Measurements from ENCODE around the gene SPECC1. TPM values are rescaled to one million over a fixed set of nuclear protein-coding genes. Genes with fewer than 3 reads are reported as not detected.

Gene SPECC1
- total and polyA plus RNA-seq, 10 of the 15 experiments (the other 5 are each of a cell fraction or from before 2014, with no cell fraction given), result 6.4 to 40.6 (median 23.9) TPM

GRCh38 chr17:20179041-20179440 is 169.9 kb downstream of the SPECC1 start:
- Histone ChIP-seq H3K4me2 (ENCODE audit: control insufficient read depth, insufficient read depth) (no peak overlapping the region), H3K9me3 (replicated peaks; ENCODE audit: control insufficient read depth, insufficient read depth, low read length) (no peaks in the 10 kb centered on the region), H2AFZ (ENCODE audit: control insufficient read depth, low read depth, low read length) (no peak overlapping the region), H4K20me1 (ENCODE audit: control insufficient read depth, insufficient read depth) (no peaks in the 10 kb centered on the region), H3K36me3 (ENCODE audit: control insufficient read depth in 2 of 2, insufficient read depth in 2 of 2, low read length in 1 of 2) (no peaks in the 10 kb centered on the region), H3K79me2 (ENCODE audit: control insufficient read depth, insufficient read depth, low read length) (peaks cover 1% of the 10 kb centered on the region; the same call in 1 of the 2 replicates), H3K27ac (ENCODE audit: control insufficient read depth, insufficient read depth) (no peak overlapping the region), H3K4me3 (no peak overlapping the region), H3K27me3 (replicated peaks in 1 of 2; ENCODE audit: control insufficient read depth in 2 of 2, insufficient read depth in 2 of 2, low read length in 1 of 2) (no peaks in the 10 kb centered on the region), H3K4me1 (ENCODE audit: control insufficient read depth, insufficient read depth, low read length) (peaks cover 3% of the 10 kb centered on the region), H3K9ac (ENCODE audit: control insufficient read depth, insufficient read depth, low read length) (no peak overlapping the region)
- WGBS (ENCODE audit: insufficient coverage, insufficient replicate concordance, low lambda C conversion rate, missing lambda C conversion rate), result 97% methylated on average over 3 of the region's 3 CpGs
- no peak for FAIRE-seq
- ATAC-seq, result no peak
- intact Hi-C loops (cut with micrococcal nuclease; ENCODE audit: unreplicated experiment) (no loop called here), in situ Hi-C loops (cut with MboI) (no loop called here)
- no TSS peak for BruUV-seq (replicated peaks)
- TF ChIP-seq CREM (IDR thresholded peaks at IDR 0.05; ENCODE audit: low read depth) (no peak), IRF3 (IDR thresholded peaks at IDR 0.05) (no peak), ZNF24 (IDR thresholded peaks at IDR 0.05) (no peak)
- CTCF ChIA-PET, result no interaction called here
- no peak for DNase-seq (ENCODE audit: low read depth, low spot score)
- POLR2A ChIA-PET, result no interaction called here
- RAD21 ChIA-PET (ENCODE audit: unreplicated experiment), result no interaction called here
- SMC1A ChIA-PET (ENCODE audit: uncharacterized antibody, unreplicated experiment), result no interaction called here

DNA sequence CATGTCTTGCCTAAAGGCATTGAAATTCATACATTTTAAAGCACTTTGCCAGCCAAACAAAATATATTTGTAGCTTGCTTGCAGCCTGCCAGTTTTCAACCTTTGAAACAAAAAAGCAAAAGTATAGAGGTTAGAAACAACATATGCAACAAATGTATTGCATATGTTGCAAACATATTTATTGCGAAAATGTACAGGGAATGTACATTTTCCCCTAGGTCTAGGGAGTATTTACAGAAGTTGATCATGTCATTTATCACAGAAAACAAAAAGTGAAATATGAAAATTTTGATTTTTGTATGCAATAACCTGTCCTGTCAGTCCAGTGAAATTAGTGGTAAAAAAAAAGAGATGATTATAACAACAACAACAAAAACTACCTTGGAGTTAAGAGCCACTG is 171.5 kb downstream of the SPECC1 start:
- DNase-seq (ENCODE audit: low read depth, low spot score), result no peak
- 100% methylated on average over 1 of the region's 1 CpG for WGBS (ENCODE audit: insufficient coverage, insufficient replicate concordance, low lambda C conversion rate, missing lambda C conversion rate)
- Histone ChIP-seq H3K79me2 (ENCODE audit: control insufficient read depth, insufficient read depth, low read length) (no peaks in the 10 kb centered on the region), H3K27ac (ENCODE audit: control insufficient read depth, insufficient read depth) (no peak overlapping the region), H3K4me1 (ENCODE audit: control insufficient read depth, insufficient read depth, low read length) (no peaks in the 10 kb centered on the region), H3K27me3 (replicated peaks in 1 of 2; ENCODE audit: control insufficient read depth in 2 of 2, insufficient read depth in 2 of 2, low read length in 1 of 2) (no peaks in the 10 kb centered on the region), H3K9me3 (replicated peaks; ENCODE audit: control insufficient read depth, insufficient read depth, low read length) (no peaks in the 10 kb centered on the region), H3K4me2 (ENCODE audit: control insufficient read depth, insufficient read depth) (no peak overlapping the region), H3K9ac (ENCODE audit: control insufficient read depth, insufficient read depth, low read length) (no peak overlapping the region), H3K4me3 (no peak overlapping the region), H3K36me3 (ENCODE audit: control insufficient read depth in 2 of 2, insufficient read depth in 2 of 2, low read length in 1 of 2) (no peaks in the 10 kb centered on the region), H2AFZ (ENCODE audit: control insufficient read depth, low read depth, low read length) (no peak overlapping the region), H4K20me1 (ENCODE audit: control insufficient read depth, insufficient read depth) (no peaks in the 10 kb centered on the region)
- ATAC-seq, result no peak
- no peak for FAIRE-seq
- ChIA-PET RAD21 (ENCODE audit: unreplicated experiment) (no interaction called here), SMC1A (ENCODE audit: uncharacterized antibody, unreplicated experiment) (no interaction called here), POLR2A (no interaction called here), CTCF (no interaction called here)
- intact Hi-C loops (cut with micrococcal nuclease; ENCODE audit: unreplicated experiment) (no loop called here), in situ Hi-C loops (cut with MboI) (no loop called here)
- no TSS peak for BruUV-seq (replicated peaks)
- TF ChIP-seq CHD4 (IDR thresholded peaks at IDR 0.05), result no peak
- no peak for TF ChIP-seq CBX3 (IDR thresholded peaks at IDR 0.05; ENCODE audit: borderline replicate concordance, low read depth)
- no peak for TF ChIP-seq IRF5 (IDR thresholded peaks at IDR 0.05; ENCODE audit: borderline replicate concordance)
- TF ChIP-seq GABPA (IDR thresholded peaks at IDR 0.05; ENCODE audit: low read depth), result no peak
- no peak for TF ChIP-seq FOXK2 (IDR thresholded peaks at IDR 0.05)
- no peak for TF ChIP-seq SIN3A (IDR thresholded peaks at IDR 0.05; ENCODE audit: low read depth, low read length)
- no peak for TF ChIP-seq RFX5 (IDR thresholded peaks at IDR 0.05; ENCODE audit: low read depth, low read length)
- TF ChIP-seq ZNF207 (IDR thresholded peaks at IDR 0.05; ENCODE audit: borderline replicate concordance), result no peak
- no peak for TF ChIP-seq ATF7 (IDR thresholded peaks at IDR 0.05; ENCODE audit: low read depth)
- TF ChIP-seq POLR2AphosphoS2 (IDR thresholded peaks at IDR 0.05; ENCODE audit: low read depth, low read length), result no peak
- TF ChIP-seq TCF12 (IDR thresholded peaks at IDR 0.05; ENCODE audit: low read depth, low read length), result no peak
- TF ChIP-seq EZH2 (IDR thresholded peaks at IDR 0.05; ENCODE audit: borderline replicate concordance, control insufficient read depth, low read depth, low read length), result no peak
- no peak for TF ChIP-seq TAF1 (IDR thresholded peaks at IDR 0.05; ENCODE audit: borderline replicate concordance, low read depth, low read length)
- no peak for TF ChIP-seq IKZF2 (IDR thresholded peaks at IDR 0.05)
- TF ChIP-seq BMI1 (IDR thresholded peaks at IDR 0.05; ENCODE audit: borderline replicate concordance), result no peak
- no peak for TF ChIP-seq HCFC1 (IDR thresholded peaks at IDR 0.05; ENCODE audit: low read length)
- TF ChIP-seq TCF3 (IDR thresholded peaks at IDR 0.05; ENCODE audit: borderline replicate concordance, insufficient read depth, low read depth, low read length), result no peak
